Measurements from ENCODE around the gene UVRAG.

Gene UVRAG

GRCh38 chr11:75792997-75793800 lies 21.8 kb upstream of the UVRAG start:
- TF ChIP-seq CTCF (conservative IDR thresholded peaks at IDR 0.05): no peak
- H3K27ac ChIP-seq: no peak overlapping the region

- TF ChIP-seq CTCF (conservative IDR thresholded peaks at IDR 0.05): no peak
- H3K27ac ChIP-seq: no peak overlapping the region
Observed at GRCh38 chr11:75793966-75794365, 21.0 kb upstream of the UVRAG start.

GRCh38 chr11:75795276-75796090 lies 19.5 kb upstream of the UVRAG start:
- no peak overlapping the region for H3K27ac ChIP-seq

GRCh38 chr11:75796091-75796435 lies 18.9 kb upstream of the UVRAG start:
- no peak overlapping the region for H3K27ac ChIP-seq
- TF ChIP-seq CTCF (conservative IDR thresholded peaks at IDR 0.05): no peak

More at GRCh38 chr11:75795276-75796090, 19.5 kb upstream of the UVRAG start:
- TF ChIP-seq CTCF (conservative IDR thresholded peaks at IDR 0.05): no peak

GRCh38 chr11:75797116-75797515 lies 17.9 kb upstream of the UVRAG start:
- no peak overlapping the region for H3K27ac ChIP-seq
- TF ChIP-seq CTCF (conservative IDR thresholded peaks at IDR 0.05): no peak

- no peak for TF ChIP-seq CTCF (conservative IDR thresholded peaks at IDR 0.05)
- H3K27ac ChIP-seq: no peak overlapping the region
Observed at GRCh38 chr11:75797792-75798191, 17.2 kb upstream of the UVRAG start.

GRCh38 chr11:75800136-75800675 lies 14.8 kb upstream of the UVRAG start:
- H3K27ac ChIP-seq: no peak overlapping the region
- TF ChIP-seq CTCF (conservative IDR thresholded peaks at IDR 0.05): no peak

Measured in VCaP (cell line).